Fibroblast of skin of right biceps (primary cell): ENCODE measurements around the gene MAG.

Experiments used
- DNase-seq: peaks from one replicate; pipeline ENCODE4 v3.0.0-alpha.2; 2013

The MAG gene

GRCh38 chr19:35299523-35300338 lies 7.8 kb downstream of the MAG start:
- no peak for DNase-seq

GRCh38 chr19:35300339-35300649 lies 8.3 kb downstream of the MAG start:
- no peak for DNase-seq

GRCh38 chr19:35301961-35302360 lies 10.0 kb downstream of the MAG start:
- no peak for DNase-seq

- no peak for DNase-seq
These were observed 10.5 kb downstream of the MAG start for GRCh38 chr19:35302446-35302845.

GRCh38 chr19:35303357-35303915 lies 11.5 kb downstream of the MAG start:
- DNase-seq: no peak

- no peak for DNase-seq
These were observed 12.1 kb downstream of the MAG start for GRCh38 chr19:35304036-35304435.

- no peak for DNase-seq
These were observed 13.2 kb downstream of the MAG start for GRCh38 chr19:35305181-35305580.

- DNase-seq: no peak
These were observed 14.7 kb downstream of the MAG start for GRCh38 chr19:35306473-35307246.

- DNase-seq: no peak
These were observed 16.0 kb downstream of the MAG start for GRCh38 chr19:35307931-35308330.

- no peak for DNase-seq
These were observed 16.9 kb downstream of the MAG start for GRCh38 chr19:35308910-35309309.

GRCh38 chr19:35309481-35310279 lies 17.7 kb downstream of the MAG start:
- DNase-seq: no peak

- no peak for DNase-seq
These were observed 18.4 kb downstream of the MAG start for GRCh38 chr19:35310331-35310730.

GRCh38 chr19:35310811-35311465 lies 19.0 kb downstream of the MAG start:
- DNase-seq: no peak

GRCh38 chr19:35311901-35312665 lies 20.1 kb downstream of the MAG start:
- DNase-seq: no peak

- DNase-seq: no peak
These were observed 21.6 kb downstream of the MAG start for GRCh38 chr19:35313587-35313986.

GRCh38 chr19:35314031-35314430 lies 22.1 kb downstream of the MAG start:
- no peak for DNase-seq

GRCh38 chr19:35314858-35315470 lies 23.0 kb downstream of the MAG start:
- no peak for DNase-seq

- no peak for DNase-seq
These were observed 23.9 kb downstream of the MAG start for GRCh38 chr19:35315883-35316282.

GRCh38 chr19:35316560-35316959 lies 24.6 kb downstream of the MAG start:
- DNase-seq: no peak

- DNase-seq: no peak
These were observed 25.6 kb downstream of the MAG start for GRCh38 chr19:35317464-35318043.
